Measurements from ENCODE around the gene KCNJ3. TPM values are rescaled to one million over a fixed set of nuclear protein-coding genes. Genes with fewer than 3 reads are reported as not detected.

The KCNJ3 gene
- total RNA-seq, 1 donor from 2014 or later: 4.2 TPM

DNA sequence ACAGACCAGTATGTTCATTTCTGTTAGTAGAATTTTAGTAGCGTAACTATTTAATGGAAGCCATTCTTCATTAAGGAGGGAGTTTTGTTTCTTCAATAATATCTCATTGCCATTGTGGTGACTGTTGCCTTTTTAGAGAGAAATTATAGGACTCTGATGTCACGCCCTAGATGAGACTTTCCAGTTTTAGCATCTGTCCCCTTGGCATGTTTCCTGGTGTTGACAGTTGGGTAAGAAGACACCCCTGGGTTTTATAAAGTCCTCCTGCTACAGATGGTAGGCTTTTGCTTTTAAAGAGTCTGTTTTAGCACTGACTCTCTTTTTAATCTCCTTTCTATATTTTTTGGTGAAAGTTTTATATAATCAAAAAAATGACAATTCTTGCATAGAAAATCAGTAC is 41.9 kb downstream of the KCNJ3 start:
- Histone ChIP-seq H3K27ac (ENCODE audit: low read depth, low read length) (no peak overlapping the region), H3K36me3 (ENCODE audit: control insufficient read depth in 3 of 3, insufficient read depth in 3 of 3, low read length in 3 of 3) (no peaks in the 10 kb centered on the region), H3K27me3 (ENCODE audit: control insufficient read depth in 3 of 3, insufficient read depth in 3 of 3, low read length in 3 of 3) (no peaks in the 10 kb centered on the region), H3K4me1 (ENCODE audit: control insufficient read depth in 3 of 3, insufficient read depth in 3 of 3, low read length in 3 of 3) (no peaks in the 10 kb centered on the region), H3K9me3 (ENCODE audit: control insufficient read depth in 3 of 3, low read length in 3 of 3) (peaks cover 0 to 4% (median 0%) of the 10 kb centered on the region in 3 donors), H3K4me3 (ENCODE audit: low read length in 3 of 3) (no peak overlapping the region), H3K9ac (ENCODE audit: low read depth in 1 of 3, low read length in 3 of 3) (no peak overlapping the region)

DNA sequence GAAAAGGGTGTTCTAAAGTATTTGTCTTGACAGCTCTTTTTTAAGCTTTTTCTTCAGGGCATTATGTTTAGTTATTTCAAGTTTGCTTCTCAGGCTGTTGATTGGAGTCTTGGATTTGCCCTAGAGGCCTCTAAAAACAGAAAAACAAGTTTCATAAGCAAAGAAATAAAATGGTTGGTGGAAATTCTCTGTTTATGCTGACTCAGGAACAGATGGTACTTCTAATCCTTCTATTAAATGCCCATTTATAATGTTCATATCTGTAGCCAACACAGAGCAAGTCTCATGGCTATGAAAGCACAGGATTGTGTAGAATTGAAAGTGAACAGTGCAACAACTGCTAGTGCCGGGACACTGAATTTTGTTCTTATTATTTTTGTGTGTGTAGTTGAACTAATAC is 60.4 kb downstream of the KCNJ3 start:
- Histone ChIP-seq H3K27me3 (ENCODE audit: control insufficient read depth in 3 of 3, insufficient read depth in 3 of 3, low read length in 3 of 3) (no peaks in the 10 kb centered on the region), H3K4me1 (ENCODE audit: control insufficient read depth in 3 of 3, insufficient read depth in 3 of 3, low read length in 3 of 3) (no peaks in the 10 kb centered on the region), H3K9me3 (ENCODE audit: control insufficient read depth in 3 of 3, low read length in 3 of 3) (no peaks in the 10 kb centered on the region), H3K9ac (ENCODE audit: low read depth in 1 of 3, low read length in 3 of 3) (no peak overlapping the region), H3K36me3 (ENCODE audit: control insufficient read depth in 3 of 3, insufficient read depth in 3 of 3, low read length in 3 of 3) (no peaks in the 10 kb centered on the region), H3K4me3 (ENCODE audit: low read length in 3 of 3) (no peak overlapping the region), H3K27ac (ENCODE audit: low read depth, low read length) (no peak overlapping the region)

DNA sequence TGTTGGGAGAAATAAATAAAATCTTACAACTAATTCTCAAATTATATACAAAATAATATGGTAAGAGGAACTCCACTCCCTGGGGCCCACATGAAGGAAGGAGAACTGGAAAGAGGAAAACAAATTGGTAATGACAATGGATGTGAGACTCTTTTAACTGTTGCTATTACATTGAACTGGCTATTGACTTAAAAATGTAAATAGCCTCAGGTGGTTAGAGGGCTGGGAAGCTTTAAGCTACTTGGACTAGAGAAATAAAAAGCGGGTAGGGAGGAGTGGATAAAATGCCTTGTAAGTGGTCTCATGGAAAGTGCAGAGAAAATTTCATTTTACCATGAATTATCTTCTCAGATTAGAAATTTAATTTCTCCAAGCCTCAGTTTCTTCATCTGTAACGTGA is 64.1 kb downstream of the KCNJ3 start:
- Histone ChIP-seq H3K27me3 (ENCODE audit: control insufficient read depth in 3 of 3, insufficient read depth in 3 of 3, low read length in 3 of 3) (no peaks in the 10 kb centered on the region), H3K4me1 (ENCODE audit: control insufficient read depth in 3 of 3, insufficient read depth in 3 of 3, low read length in 3 of 3) (no peaks in the 10 kb centered on the region), H3K9me3 (ENCODE audit: control insufficient read depth in 3 of 3, low read length in 3 of 3) (no peaks in the 10 kb centered on the region), H3K9ac (ENCODE audit: low read depth in 1 of 3, low read length in 3 of 3) (no peak overlapping the region), H3K4me3 (ENCODE audit: low read length in 3 of 3) (no peak overlapping the region), H3K27ac (ENCODE audit: low read depth, low read length) (no peak overlapping the region), H3K36me3 (ENCODE audit: control insufficient read depth in 3 of 3, insufficient read depth in 3 of 3, low read length in 3 of 3) (no peaks in the 10 kb centered on the region)

GRCh38 chr2:154771664-154772284 is 73.3 kb downstream of the KCNJ3 start:
- Histone ChIP-seq H3K4me1 (ENCODE audit: control insufficient read depth in 3 of 3, insufficient read depth in 3 of 3, low read length in 3 of 3) (no peaks in the 10 kb centered on the region), H3K36me3 (ENCODE audit: control insufficient read depth in 3 of 3, insufficient read depth in 3 of 3, low read length in 3 of 3) (no peaks in the 10 kb centered on the region), H3K9ac (ENCODE audit: low read depth in 1 of 3, low read length in 3 of 3) (no peak overlapping the region), H3K4me3 (ENCODE audit: low read length in 3 of 3) (no peak overlapping the region), H3K27ac (ENCODE audit: low read depth, low read length) (no peak overlapping the region), H3K27me3 (ENCODE audit: control insufficient read depth in 3 of 3, insufficient read depth in 3 of 3, low read length in 3 of 3) (no peaks in the 10 kb centered on the region), H3K9me3 (ENCODE audit: control insufficient read depth in 3 of 3, low read length in 3 of 3) (no peaks in the 10 kb centered on the region)

DNA sequence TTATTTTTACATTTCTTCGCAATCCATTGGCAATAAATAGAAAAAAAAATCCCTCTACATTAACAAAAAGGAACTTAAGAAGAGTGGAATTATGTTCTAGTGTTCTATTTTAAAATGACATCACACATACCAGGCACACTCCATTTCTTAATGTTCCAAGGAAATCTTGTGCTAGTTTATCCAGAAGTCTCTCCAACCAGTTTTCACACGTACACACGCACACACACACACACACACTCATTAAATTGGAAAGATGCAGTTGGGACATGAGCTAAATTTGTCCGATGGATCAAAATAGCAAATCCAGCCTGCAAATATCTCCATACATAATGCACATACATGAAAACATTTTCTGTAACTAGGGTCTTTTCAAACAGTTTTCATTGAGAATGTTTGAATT is 78.3 kb downstream of the KCNJ3 start:
- Histone ChIP-seq H3K9me3 (ENCODE audit: control insufficient read depth in 3 of 3, low read length in 3 of 3) (no peaks in the 10 kb centered on the region), H3K9ac (ENCODE audit: low read depth in 1 of 3, low read length in 3 of 3) (no peak overlapping the region), H3K36me3 (ENCODE audit: control insufficient read depth in 3 of 3, insufficient read depth in 3 of 3, low read length in 3 of 3) (no peaks in the 10 kb centered on the region), H3K27me3 (ENCODE audit: control insufficient read depth in 3 of 3, insufficient read depth in 3 of 3, low read length in 3 of 3) (no peaks in the 10 kb centered on the region), H3K27ac (ENCODE audit: low read depth, low read length) (no peak overlapping the region), H3K4me3 (ENCODE audit: low read length in 3 of 3) (no peak overlapping the region), H3K4me1 (ENCODE audit: control insufficient read depth in 3 of 3, insufficient read depth in 3 of 3, low read length in 3 of 3) (no peaks in the 10 kb centered on the region)

DNA sequence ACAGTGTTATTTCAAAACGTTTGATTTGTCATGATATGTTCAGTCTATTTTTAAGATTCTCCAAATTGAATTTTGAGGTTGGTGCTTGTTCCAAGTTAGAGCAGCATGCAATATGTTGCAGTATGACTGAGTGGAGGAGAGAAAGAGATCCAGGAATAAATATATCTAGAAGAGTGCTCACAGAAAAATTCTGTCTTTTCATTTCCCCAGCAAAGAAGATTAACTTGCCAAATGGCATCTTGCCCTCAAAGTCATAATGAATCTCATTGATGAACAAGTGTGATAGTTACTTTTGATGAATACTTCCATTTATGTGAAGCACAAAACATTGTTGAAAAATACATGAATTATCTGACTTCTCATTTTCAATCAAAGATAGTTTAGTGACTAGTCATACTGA is 95.9 kb downstream of the KCNJ3 start:
- Histone ChIP-seq H3K27me3 (ENCODE audit: control insufficient read depth in 3 of 3, insufficient read depth in 3 of 3, low read length in 3 of 3) (no peaks in the 10 kb centered on the region), H3K4me3 (ENCODE audit: low read length in 3 of 3) (no peak overlapping the region), H3K27ac (ENCODE audit: low read depth, low read length) (no peak overlapping the region), H3K36me3 (ENCODE audit: control insufficient read depth in 3 of 3, insufficient read depth in 3 of 3, low read length in 3 of 3) (no peaks in the 10 kb centered on the region), H3K9me3 (ENCODE audit: control insufficient read depth in 3 of 3, low read length in 3 of 3) (no peaks in the 10 kb centered on the region), H3K4me1 (ENCODE audit: control insufficient read depth in 3 of 3, insufficient read depth in 3 of 3, low read length in 3 of 3) (no peaks in the 10 kb centered on the region), H3K9ac (ENCODE audit: low read depth in 1 of 3, low read length in 3 of 3) (no peak overlapping the region)

DNA sequence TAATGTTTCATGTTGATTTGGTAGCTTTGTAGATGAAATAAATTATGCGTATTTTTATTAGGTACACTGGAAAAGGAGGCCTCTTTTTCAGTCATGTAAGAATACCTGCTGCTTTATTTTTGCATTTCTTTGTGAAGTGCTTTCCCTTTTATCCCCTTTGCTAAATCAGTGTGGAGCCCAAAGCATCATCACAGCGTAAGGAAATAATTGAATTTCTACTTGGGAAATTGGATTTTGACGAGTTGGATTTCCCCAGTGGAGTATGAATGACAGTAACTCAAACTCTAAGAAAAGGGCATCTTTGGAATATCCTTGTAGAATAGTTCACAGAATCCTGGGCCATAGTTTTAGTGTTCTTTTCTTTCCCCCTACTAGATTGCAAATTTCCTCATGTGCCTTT is 97.2 kb downstream of the KCNJ3 start:
- Histone ChIP-seq H3K4me3 (ENCODE audit: low read length in 3 of 3) (no peak overlapping the region), H3K4me1 (ENCODE audit: control insufficient read depth in 3 of 3, insufficient read depth in 3 of 3, low read length in 3 of 3) (no peaks in the 10 kb centered on the region), H3K27ac (ENCODE audit: low read depth, low read length) (no peak overlapping the region), H3K9ac (ENCODE audit: low read depth in 1 of 3, low read length in 3 of 3) (no peak overlapping the region), H3K36me3 (ENCODE audit: control insufficient read depth in 3 of 3, insufficient read depth in 3 of 3, low read length in 3 of 3) (no peaks in the 10 kb centered on the region), H3K9me3 (ENCODE audit: control insufficient read depth in 3 of 3, low read length in 3 of 3) (no peaks in the 10 kb centered on the region), H3K27me3 (ENCODE audit: control insufficient read depth in 3 of 3, insufficient read depth in 3 of 3, low read length in 3 of 3) (no peaks in the 10 kb centered on the region)

GRCh38 chr2:154804451-154804850 is 106.0 kb downstream of the KCNJ3 start:
- Histone ChIP-seq H3K9ac (ENCODE audit: low read depth in 1 of 3, low read length in 3 of 3) (no peak overlapping the region), H3K9me3 (ENCODE audit: control insufficient read depth in 3 of 3, low read length in 3 of 3) (peaks cover 0 to 5% (median 2%) of the 10 kb centered on the region in 3 donors), H3K36me3 (ENCODE audit: control insufficient read depth in 3 of 3, insufficient read depth in 3 of 3, low read length in 3 of 3) (no peaks in the 10 kb centered on the region)

GRCh38 chr2:154813636-154814035 is 115.1 kb downstream of the KCNJ3 start:
- Histone ChIP-seq H3K27ac (ENCODE audit: low read depth, low read length) (no peak overlapping the region), H3K4me1 (ENCODE audit: control insufficient read depth in 3 of 3, insufficient read depth in 3 of 3, low read length in 3 of 3) (no peaks in the 10 kb centered on the region), H3K4me3 (ENCODE audit: low read length in 3 of 3) (no peak overlapping the region), H3K36me3 (ENCODE audit: control insufficient read depth in 3 of 3, insufficient read depth in 3 of 3, low read length in 3 of 3) (no peaks in the 10 kb centered on the region), H3K27me3 (ENCODE audit: control insufficient read depth in 3 of 3, insufficient read depth in 3 of 3, low read length in 3 of 3) (no peaks in the 10 kb centered on the region), H3K9ac (ENCODE audit: low read depth in 1 of 3, low read length in 3 of 3) (no peak overlapping the region), H3K9me3 (ENCODE audit: control insufficient read depth in 3 of 3, low read length in 3 of 3) (no peaks in the 10 kb centered on the region)

More at GRCh38 chr2:154804451-154804850, 106.0 kb downstream of the KCNJ3 start:
- H3K4me1 ChIP-seq (ENCODE audit: control insufficient read depth in 3 of 3, insufficient read depth in 3 of 3, low read length in 3 of 3): no peaks in the 10 kb centered on the region
- no peaks in the 10 kb centered on the region for H3K27me3 ChIP-seq (ENCODE audit: control insufficient read depth in 3 of 3, insufficient read depth in 3 of 3, low read length in 3 of 3)
- H3K27ac ChIP-seq (ENCODE audit: low read depth, low read length): no peak overlapping the region
- no peak overlapping the region for H3K4me3 ChIP-seq (ENCODE audit: low read length in 3 of 3)

GRCh38 chr2:154814856-154815255 is 116.4 kb downstream of the KCNJ3 start:
- no peak overlapping the region for H3K27ac ChIP-seq (ENCODE audit: low read depth, low read length)
- no peaks in the 10 kb centered on the region for H3K27me3 ChIP-seq (ENCODE audit: control insufficient read depth in 3 of 3, insufficient read depth in 3 of 3, low read length in 3 of 3)
- H3K4me1 ChIP-seq (ENCODE audit: control insufficient read depth in 3 of 3, insufficient read depth in 3 of 3, low read length in 3 of 3): no peaks in the 10 kb centered on the region
- no peaks in the 10 kb centered on the region for H3K9me3 ChIP-seq (ENCODE audit: control insufficient read depth in 3 of 3, low read length in 3 of 3)
- H3K4me3 ChIP-seq (ENCODE audit: low read length in 3 of 3): no peak overlapping the region
- no peaks in the 10 kb centered on the region for H3K36me3 ChIP-seq (ENCODE audit: control insufficient read depth in 3 of 3, insufficient read depth in 3 of 3, low read length in 3 of 3)
- no peak overlapping the region for H3K9ac ChIP-seq (ENCODE audit: low read depth in 1 of 3, low read length in 3 of 3)
